H9 (cell line): ENCODE results near the gene PLGRKT. TPM values are rescaled to one million over a fixed set of nuclear protein-coding genes. Genes with fewer than 3 reads are reported as not detected.
A peak's percentile ranks its signal among the peaks of the same experiment; 100 is the strongest.

Source experiments
- DNase-seq: peaks from one replicate; pipeline ENCODE4 v3.0.0-alpha.2; 2017
- H2AFZ ChIP-seq: one replicate; pipeline ENCODE4 v1.6.1; 2013; ENCODE audit warnings: mild to moderate bottlenecking, low read length, control low read depth, moderate library complexity
- H2AK5ac ChIP-seq: 2 replicates; pipeline ENCODE4 v1.6.1; 2013; ENCODE audit warnings: low read length, control low read depth, mixed read lengths; ENCODE audit not compliant: insufficient read length
- H2BK120ac ChIP-seq: one replicate; pipeline ENCODE4 v1.6.1; 2013; ENCODE audit warnings: low read depth, mild to moderate bottlenecking, low read length, control low read depth, inconsistent platforms; ENCODE audit not compliant: poor library complexity, severe bottlenecking
- H2BK12ac ChIP-seq: 2 replicates; pipeline ENCODE4 v1.6.1; 2013; ENCODE audit warnings: low read length, control low read depth, mixed read lengths, low read depth; ENCODE audit not compliant: insufficient read length
- H2BK15ac ChIP-seq: 2 replicates; pipeline ENCODE4 v1.6.1; 2013; ENCODE audit warnings: low read depth, low read length, control low read depth
- H2BK20ac ChIP-seq: one replicate; pipeline ENCODE4 v1.6.1; 2013; ENCODE audit warnings: low read depth, mild to moderate bottlenecking, low read length, control low read depth, inconsistent platforms; ENCODE audit not compliant: poor library complexity, severe bottlenecking
- H2BK5ac ChIP-seq: 2 replicates; pipeline ENCODE4 v1.6.1; 2013; ENCODE audit warnings: low read length, control low read depth, mixed read lengths; ENCODE audit not compliant: insufficient read length
- H3K14ac ChIP-seq: 2 replicates; pipeline ENCODE4 v1.6.1; 2013; ENCODE audit warnings: low read length, control low read depth; ENCODE audit not compliant: insufficient read depth
- H3K18ac ChIP-seq: 2 replicates; pipeline ENCODE4 v1.6.1; 2013; ENCODE audit warnings: low read depth, mild to moderate bottlenecking, mixed read lengths, low read length, control low read depth; ENCODE audit not compliant: insufficient read length
- H3K23ac ChIP-seq: 2 replicates; pipeline ENCODE4 v1.6.1; 2013; ENCODE audit warnings: low read length, control low read depth, mixed read lengths, low read depth; ENCODE audit not compliant: insufficient read length
- H3K23me2 ChIP-seq: 2 replicates; pipeline ENCODE4 v1.6.1; 2013; ENCODE audit warnings: low read depth, mild to moderate bottlenecking, mixed read lengths, low read length, control low read depth; ENCODE audit not compliant: insufficient read length, poor library complexity, severe bottlenecking
- H3K27ac ChIP-seq: 2 replicates; pipeline ENCODE4 v1.5.1; 2013; ENCODE audit warnings: low read length, control low read depth, mixed read lengths, low read depth; ENCODE audit not compliant: insufficient read length
- H3K27me3 ChIP-seq: 2 replicates; pipeline ENCODE4 v1.6.1; 2013; ENCODE audit warnings: low read length, control low read depth, inconsistent platforms; ENCODE audit not compliant: insufficient read depth
- H3K4ac ChIP-seq: 2 replicates; pipeline ENCODE4 v1.6.1; 2013; ENCODE audit warnings: low read depth, mild to moderate bottlenecking, control low read depth, inconsistent platforms, low read length, moderate library complexity
- H3K4me1 ChIP-seq: 2 replicates; pipeline ENCODE4 v1.6.1; 2013; ENCODE audit warnings: low read length, control low read depth, inconsistent platforms; ENCODE audit not compliant: insufficient read depth
- H3K4me2 ChIP-seq: 2 replicates; pipeline ENCODE4 v1.6.1; 2013; ENCODE audit warnings: low read length, control low read depth, mixed read lengths; ENCODE audit not compliant: insufficient read length, insufficient read depth
- H3K56ac ChIP-seq: 2 replicates; pipeline ENCODE4 v1.6.1; 2013; ENCODE audit warnings: low read depth, mild to moderate bottlenecking, mixed read lengths, low read length, control low read depth; ENCODE audit not compliant: insufficient read length
- H3K79me1 ChIP-seq: 2 replicates; pipeline ENCODE4 v1.6.1; 2013; ENCODE audit warnings: low read depth, mild to moderate bottlenecking, moderate library complexity, low read length, control low read depth, inconsistent platforms; ENCODE audit not compliant: insufficient read depth, poor library complexity, severe bottlenecking
- H3K79me2 ChIP-seq: 2 replicates; pipeline ENCODE4 v1.6.1; 2013; ENCODE audit warnings: low read length, control low read depth, inconsistent platforms; ENCODE audit not compliant: insufficient read depth
- H3K9ac ChIP-seq: 2 replicates; pipeline ENCODE4 v1.6.1; 2013; ENCODE audit warnings: low read length, control low read depth, mixed read lengths; ENCODE audit not compliant: insufficient read length; ENCODE audit errors: extremely low read depth
- H3K9me3 ChIP-seq: one replicate; pipeline ENCODE4 v1.6.1; 2013; ENCODE audit warnings: low read depth, low read length, inconsistent platforms; ENCODE audit not compliant: control insufficient read depth
- H3T11ph ChIP-seq: one replicate; pipeline ENCODE4 v1.6.1; 2013; ENCODE audit warnings: mild to moderate bottlenecking, low read length, control low read depth, inconsistent platforms
- H4K20me1 ChIP-seq: one replicate; pipeline ENCODE4 v1.6.1; 2013; ENCODE audit not compliant: control insufficient read depth, insufficient read length, insufficient read depth
- H4K5ac ChIP-seq: 2 replicates; pipeline ENCODE4 v1.6.1; 2013; ENCODE audit warnings: low read depth, mild to moderate bottlenecking, mixed read lengths, low read length, control low read depth; ENCODE audit not compliant: insufficient read length
- H4K8ac ChIP-seq: replicated peaks from 2 replicates; pipeline ENCODE4 v1.6.1; 2013; ENCODE audit warnings: low read length, control low read depth, mixed read lengths, low read depth; ENCODE audit not compliant: insufficient read length
- H4K91ac ChIP-seq: 2 replicates; pipeline ENCODE4 v1.6.1; 2013; ENCODE audit warnings: low read depth, mild to moderate bottlenecking, moderate library complexity, mixed read lengths, low read length, control low read depth; ENCODE audit not compliant: insufficient read length
- H3K27ac Mint-ChIP-seq, 3 experiments: 2 replicates in 2 of 3; 3 replicates in 1 of 3; pipeline ENCODE4 v1.8.0; 2020 to 2021; ENCODE audit warnings: mixed read lengths in 3 of 3, mild to moderate bottlenecking in 1 of 3, moderate library complexity in 1 of 3
- H3K27me3 Mint-ChIP-seq: 2 replicates; pipeline ENCODE4 v1.8.0; 2021; ENCODE audit warnings: low read depth, mild to moderate bottlenecking, moderate library complexity, mixed read lengths
- H3K36me3 Mint-ChIP-seq, 3 experiments: 2 replicates in 2 of 3; 3 replicates in 1 of 3; pipeline ENCODE4 v1.8.0; 2020 to 2021; ENCODE audit warnings: low read depth in 3 of 3, mixed read lengths in 3 of 3; ENCODE audit not compliant: insufficient read depth in 1 of 3
- H3K4me1 Mint-ChIP-seq, 2 experiments: 2 replicates each; pipeline ENCODE4 v1.8.0; 2020; ENCODE audit warnings: mixed read lengths in 2 of 2
- H3K4me3 Mint-ChIP-seq, 2 experiments: 2 replicates in 1 of 2; 3 replicates in 1 of 2; pipeline ENCODE4 v1.8.0; 2020 to 2021; ENCODE audit warnings: mild to moderate bottlenecking in 2 of 2, mixed read lengths in 2 of 2, moderate library complexity in 1 of 2
- H3K9me3 Mint-ChIP-seq, 2 experiments: 2 replicates in 1 of 2; 3 replicates in 1 of 2; pipeline ENCODE4 v1.8.0; 2020; ENCODE audit warnings: mild to moderate bottlenecking in 2 of 2, mixed read lengths in 2 of 2, moderate library complexity in 1 of 2
- WGBS: extraction: QIAGEN DNeasy Blood & Tissue Kit; methylation state at CpG from one replicate; pipeline ENCODE4 v1.1.7; 2013; ENCODE audit warnings: missing lambda C conversion rate, low lambda C conversion rate, mixed read lengths; ENCODE audit not compliant: insufficient read length; ENCODE audit errors: extremely low coverage; 5-methylcytosine and 5-hydroxymethylcytosine counted together
- total RNA-seq: library from RNA; stranded (reverse); gene quantifications from 2 replicates; pipeline ENCODE4 v1.2.1, GENCODE V29; 2021
- TF ChIP-seq, protein P1 (sequence below): fragments of 200-600 bp; sonication (generic); conservative IDR thresholded peaks from 3 replicates; pipeline ENCODE4 v1.8.0; 2021; ENCODE audit warnings: antibody characterized with exemption, mild to moderate bottlenecking

PLGRKT gene
- total RNA-seq, 1 experiment from 2014 or later = 19.6 TPM

GRCh38 chr9:5450359-5451091, 12.8 kb upstream of the PLGRKT start, which contains the start of gene CD274:
CD274 (plus strand) TSS chr9:5450542; CDS start chr9:5456114, 5,572 bp downstream.
- H3K27me3 Mint-ChIP-seq = peaks cover 28% of the 10 kb centered on the region
- H3K4me2 ChIP-seq = peak within 1 kb of the TSS; percentile 52
- no peaks in the 10 kb centered on the region for H3K36me3 Mint-ChIP-seq

More at GRCh38 chr9:5450359-5451091, 12.8 kb upstream of the PLGRKT start, which contains the start of gene CD274:
- Histone ChIP-seq H3K18ac (no peak within 1 kb of the TSS), H2BK20ac (no peak within 1 kb of the TSS), H2BK120ac (no peak within 1 kb of the TSS), H3K4me1 (no peaks in the 10 kb centered on the region; the same call in 1 of the 2 replicates), H4K8ac (no peak within 1 kb of the TSS), H3K79me1 (no peaks in the 10 kb centered on the region), H2AK5ac (no peak within 1 kb of the TSS), H2BK12ac (no peak within 1 kb of the TSS), H3K14ac (no peak within 1 kb of the TSS), H3K9me3 (no peaks in the 10 kb centered on the region), H2BK15ac (no peak within 1 kb of the TSS), H4K20me1 (no peaks in the 10 kb centered on the region), H3K27ac (no peak within 1 kb of the TSS), H4K5ac (no peak within 1 kb of the TSS), H3K23ac (no peak within 1 kb of the TSS), H3K4ac (no peak within 1 kb of the TSS), H2AFZ (peak within 1 kb of the TSS; percentile 57), H3K27me3 (no peaks in the 10 kb centered on the region), H3T11ph (no peak within 1 kb of the TSS), H3K79me2 (no peaks in the 10 kb centered on the region), H3K23me2 (peaks cover 5% of the 10 kb centered on the region), H2BK5ac (no peak within 1 kb of the TSS), H3K9ac (no peak within 1 kb of the TSS), H3K56ac (no peak within 1 kb of the TSS), H4K91ac (no peak within 1 kb of the TSS)
- H3K4me1 Mint-ChIP-seq = peaks cover 2 to 5% of the 10 kb centered on the region in 2 experiments; a peak in 3 of 4 replicates
- peak within 1 kb of the TSS; percentile 59 to 77 for H3K4me3 Mint-ChIP-seq
- TF ChIP-seq, protein P1, sequence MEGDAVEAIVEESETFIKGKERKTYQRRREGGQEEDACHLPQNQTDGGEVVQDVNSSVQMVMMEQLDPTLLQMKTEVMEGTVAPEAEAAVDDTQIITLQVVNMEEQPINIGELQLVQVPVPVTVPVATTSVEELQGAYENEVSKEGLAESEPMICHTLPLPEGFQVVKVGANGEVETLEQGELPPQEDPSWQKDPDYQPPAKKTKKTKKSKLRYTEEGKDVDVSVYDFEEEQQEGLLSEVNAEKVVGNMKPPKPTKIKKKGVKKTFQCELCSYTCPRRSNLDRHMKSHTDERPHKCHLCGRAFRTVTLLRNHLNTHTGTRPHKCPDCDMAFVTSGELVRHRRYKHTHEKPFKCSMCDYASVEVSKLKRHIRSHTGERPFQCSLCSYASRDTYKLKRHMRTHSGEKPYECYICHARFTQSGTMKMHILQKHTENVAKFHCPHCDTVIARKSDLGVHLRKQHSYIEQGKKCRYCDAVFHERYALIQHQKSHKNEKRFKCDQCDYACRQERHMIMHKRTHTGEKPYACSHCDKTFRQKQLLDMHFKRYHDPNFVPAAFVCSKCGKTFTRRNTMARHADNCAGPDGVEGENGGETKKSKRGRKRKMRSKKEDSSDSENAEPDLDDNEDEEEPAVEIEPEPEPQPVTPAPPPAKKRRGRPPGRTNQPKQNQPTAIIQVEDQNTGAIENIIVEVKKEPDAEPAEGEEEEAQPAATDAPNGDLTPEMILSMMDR = peak; percentile 72
- no peak within 1 kb of the TSS for H3K27ac Mint-ChIP-seq
- H3K9me3 Mint-ChIP-seq = no peaks in the 10 kb centered on the region
- no CpG with 5 or more reads among the region's 36 CpGs for WGBS
- DNase-seq = peak; percentile 93
